ENCODE results near the gene FAS.

Gene FAS

GRCh38 chr10:89037096-89037495, 46.5 kb downstream of the FAS start:
- DNase-seq (ENCODE audit: low read depth) = no peak

GRCh38 chr10:89042562-89042961, 52.0 kb downstream of the FAS start:
- DNase-seq (ENCODE audit: low read depth) = no peak

DNA sequence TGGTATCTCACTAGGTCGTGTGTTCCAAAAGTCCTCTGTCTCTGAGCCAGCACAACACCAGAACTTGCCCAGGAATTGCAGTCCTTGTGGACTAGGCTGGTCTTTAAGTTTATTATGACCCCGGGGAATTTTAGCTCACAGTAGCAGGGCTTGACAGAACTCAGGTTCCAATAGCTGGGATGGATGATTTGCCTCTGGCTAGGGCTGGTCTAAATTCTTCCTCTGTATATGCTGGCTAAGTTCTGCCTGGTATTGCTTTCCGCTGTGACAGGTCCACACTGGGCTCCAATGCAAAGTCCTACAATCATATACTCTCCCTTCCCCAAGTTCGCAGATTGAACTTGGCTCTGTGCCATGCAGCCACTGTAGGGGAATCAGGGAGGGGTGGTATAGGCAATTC, 52.5 kb downstream of the FAS start:
- no peak for DNase-seq (ENCODE audit: low read depth)

DNA sequence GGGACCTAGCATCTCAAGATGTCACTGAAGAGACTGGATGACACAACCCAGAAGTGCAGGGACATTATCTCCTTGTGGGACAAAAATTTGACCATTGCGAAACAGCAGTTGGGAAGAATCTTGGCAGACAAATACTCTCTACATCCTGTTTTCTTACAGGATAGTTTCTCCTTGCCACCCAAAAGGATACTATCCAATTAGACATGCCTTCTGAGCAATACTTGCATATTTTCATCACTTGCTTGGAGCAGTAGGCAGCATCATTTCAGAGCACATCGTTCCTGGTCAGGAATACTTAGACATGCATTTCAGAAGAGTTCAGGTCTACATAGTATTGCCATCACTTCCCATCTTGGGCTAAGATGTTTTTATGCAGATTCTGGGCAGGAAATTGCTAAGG, 56.8 kb downstream of the FAS start:
- DNase-seq (ENCODE audit: low read depth) = peak; percentile 38

DNA sequence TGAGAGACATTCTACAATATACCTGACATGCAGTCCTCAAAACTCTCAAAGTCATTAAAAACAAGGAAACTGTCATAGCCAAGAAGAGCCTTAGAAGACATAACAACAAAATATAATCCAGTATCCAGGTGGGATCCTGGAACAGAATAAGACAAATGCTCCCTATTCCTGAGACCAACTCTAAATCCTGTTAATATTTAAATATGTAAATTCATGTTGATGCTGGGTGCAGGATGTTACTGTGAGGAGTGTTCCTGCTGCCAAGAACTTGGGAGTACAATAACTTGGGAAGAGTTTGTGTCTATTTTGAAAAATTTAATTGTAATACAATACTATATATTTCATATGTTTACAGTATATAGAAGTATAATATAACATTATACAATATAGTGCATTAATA, 61.0 kb downstream of the FAS start:
- DNase-seq (ENCODE audit: low read depth) = no peak

- DNase-seq (ENCODE audit: low read depth) = no peak
These were observed 63.0 kb downstream of the FAS start for GRCh38 chr10:89053555-89053954.

DNA sequence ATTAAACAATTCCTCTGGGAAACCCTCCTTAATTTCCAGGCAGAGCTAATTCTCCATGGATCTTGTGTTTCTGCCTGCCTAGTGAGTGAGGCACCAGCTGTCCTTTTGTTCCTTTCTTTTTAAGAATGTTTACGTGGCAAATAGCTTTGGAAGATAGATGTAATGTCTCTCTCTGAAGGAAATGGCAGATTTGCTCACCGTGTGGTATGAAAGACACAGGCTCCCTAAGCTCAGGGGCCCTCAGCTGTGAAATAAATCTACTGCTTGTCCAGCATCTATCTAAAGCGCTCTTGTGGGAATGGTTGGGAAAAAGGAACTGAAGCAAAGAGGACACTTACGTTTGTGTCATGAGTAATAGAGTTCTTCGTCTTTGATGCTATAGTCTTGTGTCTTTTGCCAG, 64.6 kb downstream of the FAS start:
- no peak for DNase-seq (ENCODE audit: low read depth)

DNA sequence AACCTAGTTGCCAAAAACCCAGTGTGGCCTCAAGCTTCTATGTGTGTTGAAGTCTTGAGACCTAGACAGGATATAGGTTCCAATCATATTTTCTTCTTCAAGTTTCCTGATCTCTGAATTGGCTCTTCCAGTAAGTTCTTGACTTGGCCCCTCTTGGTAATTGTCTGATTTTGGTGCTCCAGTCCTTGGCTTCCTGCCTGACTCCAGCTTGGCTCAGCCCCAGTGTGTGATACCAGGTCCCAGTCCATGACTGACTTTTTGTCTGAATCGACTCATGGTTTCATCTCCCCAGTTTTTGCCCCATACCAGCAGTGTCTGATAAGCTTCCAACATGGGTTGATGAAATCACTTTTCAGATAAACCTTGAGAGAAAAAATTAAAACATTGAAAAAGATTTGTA, 72.3 kb downstream of the FAS start:
- DNase-seq (ENCODE audit: low read depth) = peak; percentile 25

GRCh38 chr10:89063465-89063864, 72.9 kb downstream of the FAS start:
- no peak for DNase-seq (ENCODE audit: low read depth)

- DNase-seq (ENCODE audit: low read depth) = peak; percentile 88
These were observed 74.2 kb downstream of the FAS start for GRCh38 chr10:89064748-89065147.

Data from fibroblast of gingiva (primary cell).